Measurements from ENCODE around the gene ZMYND10. TPM values are rescaled to one million over a fixed set of nuclear protein-coding genes. Genes with fewer than 3 reads are reported as not detected.

The ZMYND10 gene
- polyA plus RNA-seq (2013): 0.45 and 0.51 TPM in 2 replicates

DNA sequence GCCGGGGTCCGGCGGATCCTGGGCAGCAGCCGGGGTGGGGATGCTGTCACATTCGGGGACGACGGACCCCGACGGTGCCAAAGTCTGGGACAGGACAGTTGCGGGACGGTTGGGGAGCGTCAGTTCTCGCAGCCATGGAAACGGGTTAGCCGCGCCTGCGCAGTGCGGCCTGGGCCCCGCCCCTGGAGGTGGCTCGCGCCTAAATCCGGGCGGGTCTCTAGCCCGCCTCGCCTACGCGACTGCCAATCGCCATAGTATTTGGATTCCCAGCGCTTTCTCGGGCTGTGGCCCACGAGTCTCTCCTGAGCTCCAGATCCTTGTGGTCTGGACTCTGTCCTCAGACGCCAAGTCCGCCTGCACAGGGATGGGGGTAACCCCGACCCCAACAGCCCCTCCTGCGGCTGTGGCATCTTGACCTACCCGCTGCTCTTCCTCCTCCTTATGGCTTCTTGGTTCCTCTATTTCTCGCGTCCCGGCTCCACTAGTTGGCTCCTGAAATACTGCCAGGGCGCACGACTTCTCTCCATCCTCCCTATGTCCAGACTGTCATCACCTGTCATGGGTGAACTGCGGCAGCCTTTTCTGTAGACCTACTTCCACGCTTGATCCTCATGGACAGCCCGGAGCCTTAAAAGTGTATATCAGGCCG is at the start of gene ZMYND10:
Gene ZMYND10, minus strand, starts transcription at position 147 of the 649 bp plus-strand sequence. CDS start 153 bp downstream, outside the sequence.
- Histone ChIP-seq H2AK5ac (ENCODE audit: low read length) (no peak within 1 kb of the TSS), H3K23ac (ENCODE audit: low read length) (no peak within 1 kb of the TSS), H3K27me3 (ENCODE audit: insufficient read depth, low read length) (peaks cover 14% of the 10 kb centered on the region), H4K8ac (ENCODE audit: low read depth, low read length) (peak within 1 kb of the TSS; percentile 11), H3K18ac (ENCODE audit: low read length) (no peak within 1 kb of the TSS), H3K79me2 (ENCODE audit: control insufficient read depth, insufficient read depth, low read length, poor library complexity) (peaks cover 2% of the 10 kb centered on the region), H4K91ac (ENCODE audit: low read depth, low read length) (no peak within 1 kb of the TSS), H2AFZ (ENCODE audit: insufficient read depth, low read length, poor library complexity) (peak within 1 kb of the TSS; percentile 28), H3K27ac (ENCODE audit: low read depth, low read length) (no peak within 1 kb of the TSS), H4K12ac (ENCODE audit: low read depth, low read length) (no peak within 1 kb of the TSS), H2BK12ac (ENCODE audit: low read length) (no peak within 1 kb of the TSS), H3K9ac (ENCODE audit: low read length) (peak within 1 kb of the TSS; percentile 66), H3K9me3 (ENCODE audit: insufficient read depth, low read depth, low read length) (peaks cover 4% of the 10 kb centered on the region), H3K4me2 (ENCODE audit: low read length) (peak within 1 kb of the TSS; percentile 82), H3K4me3 (ENCODE audit: low read depth, low read length) (peak within 1 kb of the TSS; percentile 56), H3K79me1 (ENCODE audit: low read length) (peaks cover 3% of the 10 kb centered on the region), H3K4me1 (ENCODE audit: control insufficient read depth in 1 of 2, insufficient read depth in 2 of 2, low read length in 2 of 2) (peaks cover 17 to 22% of the 10 kb centered on the region in 2 experiments), H2BK120ac (ENCODE audit: insufficient read depth, low read length, poor library complexity) (no peak within 1 kb of the TSS), H3K4ac (ENCODE audit: low read depth, low read length) (no peak within 1 kb of the TSS), H3K14ac (ENCODE audit: low read length) (peak within 1 kb of the TSS; percentile 26), H2BK5ac (ENCODE audit: low read depth, low read length, poor library complexity) (no peak within 1 kb of the TSS), H3K36me3 (ENCODE audit: control insufficient read depth in 1 of 2, insufficient read depth in 2 of 2, low read length in 2 of 2) (peaks cover 12 to 13% of the 10 kb centered on the region in 2 experiments)
- DNase-seq: peak; percentile 82 to 88
- WGBS (ENCODE audit: extremely low coverage, insufficient coverage, insufficient read length): no CpG with 5 or more reads among the region's 45 CpGs

DNA sequence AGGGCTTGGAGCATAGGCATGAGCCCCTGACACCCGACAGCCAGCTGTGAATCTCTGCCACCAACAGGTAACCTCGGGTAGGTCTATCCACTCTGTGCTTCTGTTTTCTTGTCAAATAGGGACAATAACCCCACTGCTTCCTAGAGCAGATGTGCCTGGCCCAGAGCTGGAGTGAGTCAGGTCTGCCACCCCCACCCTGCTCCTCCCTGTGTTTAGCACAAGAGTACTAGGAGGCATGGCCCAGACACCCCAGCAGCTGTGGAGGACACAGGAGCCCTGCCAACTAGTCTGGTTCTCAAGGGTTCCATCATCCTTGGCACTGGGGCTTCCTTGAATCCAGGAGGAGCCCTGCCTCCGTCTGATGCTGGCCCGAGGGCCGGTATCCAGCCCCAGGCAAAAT is 47.5 kb upstream of the ZMYND10 start:
- no peak overlapping the region for H4K8ac ChIP-seq (ENCODE audit: low read depth, low read length)
- H3K79me1 ChIP-seq (ENCODE audit: low read length): no peaks in the 10 kb centered on the region
- no peak for DNase-seq
- no peak overlapping the region for H4K12ac ChIP-seq (ENCODE audit: low read depth, low read length)
- no peaks in the 10 kb centered on the region for H3K36me3 ChIP-seq (ENCODE audit: control insufficient read depth in 1 of 2, insufficient read depth in 2 of 2, low read length in 2 of 2)
- H2BK120ac ChIP-seq (ENCODE audit: insufficient read depth, low read length, poor library complexity): no peak overlapping the region
- H3K79me2 ChIP-seq (ENCODE audit: control insufficient read depth, insufficient read depth, low read length, poor library complexity): no peaks in the 10 kb centered on the region
- H3K9me3 ChIP-seq (ENCODE audit: insufficient read depth, low read depth, low read length): peaks cover 2% of the 10 kb centered on the region
- H2BK12ac ChIP-seq (ENCODE audit: low read length): no peak overlapping the region
- H3K9ac ChIP-seq (ENCODE audit: low read length): no peak overlapping the region
- no peak overlapping the region for H3K4me3 ChIP-seq (ENCODE audit: low read depth, low read length)
- no peak overlapping the region for H3K23ac ChIP-seq (ENCODE audit: low read length)
- H3K4ac ChIP-seq (ENCODE audit: low read depth, low read length): no peak overlapping the region
- H3K27ac ChIP-seq (ENCODE audit: low read depth, low read length): no peak overlapping the region
- H3K4me2 ChIP-seq (ENCODE audit: low read length): no peak overlapping the region
- no CpG with 5 or more reads among the region's 5 CpGs for WGBS (ENCODE audit: extremely low coverage, insufficient coverage, insufficient read length)
- H2AK5ac ChIP-seq (ENCODE audit: low read length): no peak overlapping the region
- no peak overlapping the region for H3K14ac ChIP-seq (ENCODE audit: low read length)
- no peak overlapping the region for H4K91ac ChIP-seq (ENCODE audit: low read depth, low read length)
- peaks cover 0 to 4% of the 10 kb centered on the region in 2 experiments for H3K4me1 ChIP-seq (ENCODE audit: control insufficient read depth in 1 of 2, insufficient read depth in 2 of 2, low read length in 2 of 2)
- no peak overlapping the region for H3K18ac ChIP-seq (ENCODE audit: low read length)
- H3K27me3 ChIP-seq (ENCODE audit: insufficient read depth, low read length): no peaks in the 10 kb centered on the region
- H2AFZ ChIP-seq (ENCODE audit: insufficient read depth, low read length, poor library complexity): no peak overlapping the region
- no peak overlapping the region for H2BK5ac ChIP-seq (ENCODE audit: low read depth, low read length, poor library complexity)

DNA sequence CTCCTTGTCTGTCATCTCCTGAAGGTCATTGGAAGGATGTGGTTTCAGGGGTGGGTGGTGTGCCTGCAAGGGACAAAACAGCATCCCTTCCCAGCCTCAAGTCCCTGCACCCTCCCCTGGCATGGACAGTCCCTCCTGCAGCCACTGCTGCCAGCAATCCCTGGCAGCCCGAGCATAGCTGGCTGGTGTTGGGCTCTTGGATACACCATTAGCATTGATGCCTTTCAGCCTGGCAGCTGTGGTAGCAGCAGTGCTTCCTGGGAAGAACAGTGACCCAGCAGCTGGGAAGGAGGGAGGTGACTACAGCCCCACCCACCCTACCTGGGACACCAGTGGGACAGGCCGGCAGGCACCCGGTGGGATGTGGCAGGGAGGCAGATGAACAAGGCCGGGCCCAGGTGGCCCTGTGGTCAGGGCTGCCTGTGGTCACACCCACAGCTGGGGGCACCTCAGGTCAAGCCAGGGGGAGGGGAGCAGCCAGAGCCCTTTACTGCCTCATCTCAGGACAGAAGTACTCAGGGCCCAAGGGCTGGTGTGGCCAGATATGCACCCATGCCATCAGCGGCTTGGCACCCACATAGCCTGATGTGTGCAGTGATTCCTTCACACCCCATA is 46.7 kb upstream of the ZMYND10 start:
- Histone ChIP-seq H4K8ac (ENCODE audit: low read depth, low read length) (no peak overlapping the region), H3K4me1 (ENCODE audit: control insufficient read depth in 1 of 2, insufficient read depth in 2 of 2, low read length in 2 of 2) (peaks cover 0 to 4% of the 10 kb centered on the region in 2 experiments), H3K4me3 (ENCODE audit: low read depth, low read length) (no peak overlapping the region), H3K36me3 (ENCODE audit: control insufficient read depth in 1 of 2, insufficient read depth in 2 of 2, low read length in 2 of 2) (no peaks in the 10 kb centered on the region), H3K9me3 (ENCODE audit: insufficient read depth, low read depth, low read length) (peaks cover 2% of the 10 kb centered on the region), H3K23ac (ENCODE audit: low read length) (no peak overlapping the region), H2BK12ac (ENCODE audit: low read length) (no peak overlapping the region), H3K18ac (ENCODE audit: low read length) (no peak overlapping the region), H3K79me2 (ENCODE audit: control insufficient read depth, insufficient read depth, low read length, poor library complexity) (no peaks in the 10 kb centered on the region), H2AFZ (ENCODE audit: insufficient read depth, low read length, poor library complexity) (no peak overlapping the region), H4K91ac (ENCODE audit: low read depth, low read length) (no peak overlapping the region), H4K12ac (ENCODE audit: low read depth, low read length) (no peak overlapping the region), H2AK5ac (ENCODE audit: low read length) (no peak overlapping the region), H3K4me2 (ENCODE audit: low read length) (no peak overlapping the region), H2BK120ac (ENCODE audit: insufficient read depth, low read length, poor library complexity) (no peak overlapping the region), H3K14ac (ENCODE audit: low read length) (no peak overlapping the region), H3K9ac (ENCODE audit: low read length) (no peak overlapping the region), H2BK5ac (ENCODE audit: low read depth, low read length, poor library complexity) (no peak overlapping the region), H3K79me1 (ENCODE audit: low read length) (no peaks in the 10 kb centered on the region), H3K4ac (ENCODE audit: low read depth, low read length) (no peak overlapping the region), H3K27ac (ENCODE audit: low read depth, low read length) (no peak overlapping the region), H3K27me3 (ENCODE audit: insufficient read depth, low read length) (no peaks in the 10 kb centered on the region)
- no peak for DNase-seq
- WGBS (ENCODE audit: extremely low coverage, insufficient coverage, insufficient read length): no CpG with 5 or more reads among the region's 5 CpGs

DNA sequence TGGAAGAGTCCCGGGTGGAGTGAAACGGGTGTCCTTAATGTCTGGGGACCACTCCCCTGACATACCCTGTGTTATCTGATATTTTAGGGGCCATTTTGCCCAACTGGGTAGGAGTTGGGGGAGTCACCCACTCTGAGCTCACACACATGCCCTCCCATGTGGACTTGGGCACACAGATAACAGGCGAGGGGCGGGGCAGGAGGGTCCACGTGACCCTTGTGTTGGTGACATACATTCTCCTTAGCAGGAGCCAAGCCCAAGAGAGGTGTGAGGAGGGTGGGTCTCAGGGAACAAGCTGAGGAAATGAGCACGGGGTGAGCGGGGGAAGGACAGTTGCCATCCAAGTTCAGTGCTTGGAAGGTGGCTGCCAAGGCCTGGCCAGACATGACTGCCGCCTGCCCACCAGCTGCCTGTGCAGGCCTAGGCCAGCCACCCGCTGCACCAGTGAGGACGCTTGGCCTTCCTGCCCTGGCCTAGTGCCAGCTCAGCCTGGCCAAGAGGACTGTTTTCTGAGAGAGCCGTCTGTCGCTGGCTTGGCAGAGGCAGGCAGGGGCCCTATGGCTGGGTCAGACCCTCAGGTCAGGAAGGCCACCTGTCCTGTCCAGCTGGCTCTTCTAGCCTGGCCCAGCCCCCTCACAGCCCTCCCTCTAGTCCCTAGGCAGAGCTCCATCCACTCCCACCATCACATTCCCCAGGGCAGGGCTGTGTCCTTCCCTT is 45.1 kb upstream of the ZMYND10 start:
- Histone ChIP-seq H4K91ac (ENCODE audit: low read depth, low read length) (no peak overlapping the region), H3K23ac (ENCODE audit: low read length) (no peak overlapping the region), H3K4ac (ENCODE audit: low read depth, low read length) (no peak overlapping the region), H3K4me1 (ENCODE audit: control insufficient read depth in 1 of 2, insufficient read depth in 2 of 2, low read length in 2 of 2) (peaks cover 0 to 4% of the 10 kb centered on the region in 2 experiments), H2BK120ac (ENCODE audit: insufficient read depth, low read length, poor library complexity) (no peak overlapping the region), H3K4me2 (ENCODE audit: low read length) (no peak overlapping the region), H3K9me3 (ENCODE audit: insufficient read depth, low read depth, low read length) (no peaks in the 10 kb centered on the region), H2BK5ac (ENCODE audit: low read depth, low read length, poor library complexity) (no peak overlapping the region), H3K18ac (ENCODE audit: low read length) (no peak overlapping the region), H3K36me3 (ENCODE audit: control insufficient read depth in 1 of 2, insufficient read depth in 2 of 2, low read length in 2 of 2) (no peaks in the 10 kb centered on the region), H2BK12ac (ENCODE audit: low read length) (no peak overlapping the region), H3K9ac (ENCODE audit: low read length) (no peak overlapping the region), H4K8ac (ENCODE audit: low read depth, low read length) (no peak overlapping the region), H2AK5ac (ENCODE audit: low read length) (no peak overlapping the region), H4K12ac (ENCODE audit: low read depth, low read length) (no peak overlapping the region), H2AFZ (ENCODE audit: insufficient read depth, low read length, poor library complexity) (no peak overlapping the region), H3K4me3 (ENCODE audit: low read depth, low read length) (no peak overlapping the region), H3K14ac (ENCODE audit: low read length) (no peak overlapping the region), H3K27me3 (ENCODE audit: insufficient read depth, low read length) (no peaks in the 10 kb centered on the region), H3K79me1 (ENCODE audit: low read length) (no peaks in the 10 kb centered on the region), H3K79me2 (ENCODE audit: control insufficient read depth, insufficient read depth, low read length, poor library complexity) (no peaks in the 10 kb centered on the region), H3K27ac (ENCODE audit: low read depth, low read length) (no peak overlapping the region)
- WGBS (ENCODE audit: extremely low coverage, insufficient coverage, insufficient read length): no CpG with 5 or more reads among the region's 12 CpGs
- no peak for DNase-seq

Measured in trophoblast cell (in vitro differentiated cells and primary cell).